ENCODE measurements around the gene FOLR1.

DNA sequence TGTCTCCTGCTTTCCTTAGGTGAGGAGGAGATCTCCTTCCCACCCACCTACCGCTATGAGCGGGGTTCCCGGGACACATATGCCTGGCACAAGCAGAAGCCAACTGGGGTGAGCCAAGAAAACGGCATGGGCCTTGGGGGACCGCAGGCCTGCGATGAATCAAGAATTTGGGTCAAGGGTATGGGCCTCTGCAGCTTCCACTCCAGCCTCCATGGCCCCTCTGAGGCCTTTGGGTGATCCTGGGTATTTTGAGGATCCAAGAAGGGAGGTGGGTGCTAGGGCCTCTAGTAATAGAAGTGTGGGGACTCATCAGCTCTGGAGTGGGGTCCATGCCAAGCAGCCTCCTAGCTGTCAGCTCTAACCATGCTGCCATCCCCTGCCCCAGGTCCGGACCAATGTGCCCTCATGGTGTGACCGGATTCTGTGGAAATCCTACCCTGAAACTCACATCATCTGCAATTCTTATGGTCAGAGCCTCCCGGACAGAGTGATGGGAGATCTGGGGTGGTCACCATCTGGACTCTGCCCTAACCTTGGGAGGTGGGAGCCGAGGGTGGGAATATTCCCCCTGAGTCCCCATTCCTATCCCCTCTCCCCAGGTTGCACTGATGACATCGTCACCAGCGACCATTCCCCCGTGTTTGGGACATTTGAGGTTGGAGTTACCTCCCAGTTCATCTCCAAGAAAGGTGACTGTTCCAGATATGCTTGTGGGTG is 41.3 kb downstream of the FOLR1 start:
- TF ChIP-seq POLR2A (IDR thresholded peaks at IDR 0.05; ENCODE audit: low read depth, low read length) (no peak; the same call in 1 of the 2 replicates), POLR2AphosphoS5 (IDR thresholded peaks at IDR 0.05; ENCODE audit: low read depth, low read length) (no peak)
